Retinal pigment epithelial cell (primary cell): ENCODE measurements around the gene CCDC13.

Source experiments
- DNase-seq: peaks from one replicate; pipeline ENCODE4 v3.0.0-alpha.2; 2010; ENCODE audit warnings: low read depth
- H3K4me3 ChIP-seq: 2 replicates; pipeline ENCODE4 v1.5.1; 2011; ENCODE audit warnings: mild to moderate bottlenecking, low read length, control low read depth, moderate library complexity
- TF ChIP-seq, protein P1 (sequence below): conservative IDR thresholded peaks from 2 replicates; pipeline ENCODE4 v1.5.1; 2011; ENCODE audit warnings: low read depth, low read length, control low read depth, inconsistent platforms

Gene CCDC13

GRCh38 chr3:42741796-42742195, 31.3 kb downstream of the CCDC13 start:
- TF ChIP-seq, protein P1, sequence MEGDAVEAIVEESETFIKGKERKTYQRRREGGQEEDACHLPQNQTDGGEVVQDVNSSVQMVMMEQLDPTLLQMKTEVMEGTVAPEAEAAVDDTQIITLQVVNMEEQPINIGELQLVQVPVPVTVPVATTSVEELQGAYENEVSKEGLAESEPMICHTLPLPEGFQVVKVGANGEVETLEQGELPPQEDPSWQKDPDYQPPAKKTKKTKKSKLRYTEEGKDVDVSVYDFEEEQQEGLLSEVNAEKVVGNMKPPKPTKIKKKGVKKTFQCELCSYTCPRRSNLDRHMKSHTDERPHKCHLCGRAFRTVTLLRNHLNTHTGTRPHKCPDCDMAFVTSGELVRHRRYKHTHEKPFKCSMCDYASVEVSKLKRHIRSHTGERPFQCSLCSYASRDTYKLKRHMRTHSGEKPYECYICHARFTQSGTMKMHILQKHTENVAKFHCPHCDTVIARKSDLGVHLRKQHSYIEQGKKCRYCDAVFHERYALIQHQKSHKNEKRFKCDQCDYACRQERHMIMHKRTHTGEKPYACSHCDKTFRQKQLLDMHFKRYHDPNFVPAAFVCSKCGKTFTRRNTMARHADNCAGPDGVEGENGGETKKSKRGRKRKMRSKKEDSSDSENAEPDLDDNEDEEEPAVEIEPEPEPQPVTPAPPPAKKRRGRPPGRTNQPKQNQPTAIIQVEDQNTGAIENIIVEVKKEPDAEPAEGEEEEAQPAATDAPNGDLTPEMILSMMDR: no peak
- no peak for DNase-seq

DNA sequence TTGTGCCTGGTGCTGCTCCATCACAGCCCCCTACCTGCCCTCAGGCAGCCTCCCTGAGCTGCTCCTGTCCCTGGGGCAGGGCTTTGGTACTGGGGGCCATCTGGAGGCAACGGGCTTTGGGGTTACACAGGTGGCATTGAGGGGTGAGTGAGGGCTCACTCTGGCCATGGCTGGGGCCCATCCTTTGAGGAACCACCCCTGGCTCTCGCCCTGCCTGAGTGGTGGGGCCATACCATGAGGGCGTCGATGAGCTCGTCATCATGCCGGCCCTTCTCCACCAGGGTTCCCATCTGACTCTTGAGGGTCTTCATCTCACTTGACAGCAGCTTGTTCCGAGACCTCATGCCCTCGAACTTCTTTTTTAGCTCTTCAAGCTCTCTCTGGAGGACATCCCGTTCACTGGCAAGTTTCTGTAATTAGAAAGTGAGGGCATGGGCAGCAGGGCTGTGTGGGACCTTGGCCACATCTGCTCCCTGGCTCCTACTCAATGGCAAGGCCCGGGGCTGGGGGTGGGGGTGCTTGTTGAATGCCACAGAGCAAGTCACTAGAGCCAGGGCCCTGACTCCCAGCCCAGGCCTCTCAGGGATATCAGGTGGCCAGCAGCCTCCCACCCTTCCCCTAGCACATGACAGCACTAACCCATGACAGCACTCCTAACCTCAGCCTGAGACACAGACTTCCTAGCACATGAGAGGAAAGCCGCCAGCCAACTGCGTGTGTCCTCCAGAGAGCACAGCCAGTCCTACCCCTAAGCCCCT, 33.5 kb downstream of the CCDC13 start:
- TF ChIP-seq, protein P1: no peak
- DNase-seq: peak; percentile 74
- no peak overlapping the region for H3K4me3 ChIP-seq

More at GRCh38 chr3:42741796-42742195, 31.3 kb downstream of the CCDC13 start:
- no peak overlapping the region for H3K4me3 ChIP-seq

DNA sequence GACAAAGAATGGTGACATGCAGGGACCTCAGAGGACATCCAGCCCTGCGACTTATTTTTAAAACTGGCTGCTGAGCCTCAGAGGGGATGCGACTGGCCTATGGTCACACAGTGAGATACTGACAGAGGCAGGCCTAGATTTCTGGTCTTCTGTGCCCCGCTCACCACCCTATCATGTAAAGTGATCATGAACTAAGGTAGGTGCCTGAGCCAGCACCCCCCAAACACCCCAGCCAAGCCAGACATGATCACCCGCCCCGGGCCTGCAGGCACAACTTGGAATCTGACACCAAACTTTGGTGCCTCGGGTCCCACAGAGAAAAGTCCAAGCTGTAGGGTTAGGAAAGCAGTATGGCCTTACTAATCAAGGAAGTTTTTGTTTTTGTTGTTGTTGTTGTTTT, 36.5 kb downstream of the CCDC13 start:
- TF ChIP-seq, protein P1: no peak
- no peak overlapping the region for H3K4me3 ChIP-seq
- DNase-seq: no peak

- H3K4me3 ChIP-seq: no peak overlapping the region
- no peak for DNase-seq
- TF ChIP-seq, protein P1: no peak
These were observed 37.0 kb downstream of the CCDC13 start for GRCh38 chr3:42736081-42736480.

DNA sequence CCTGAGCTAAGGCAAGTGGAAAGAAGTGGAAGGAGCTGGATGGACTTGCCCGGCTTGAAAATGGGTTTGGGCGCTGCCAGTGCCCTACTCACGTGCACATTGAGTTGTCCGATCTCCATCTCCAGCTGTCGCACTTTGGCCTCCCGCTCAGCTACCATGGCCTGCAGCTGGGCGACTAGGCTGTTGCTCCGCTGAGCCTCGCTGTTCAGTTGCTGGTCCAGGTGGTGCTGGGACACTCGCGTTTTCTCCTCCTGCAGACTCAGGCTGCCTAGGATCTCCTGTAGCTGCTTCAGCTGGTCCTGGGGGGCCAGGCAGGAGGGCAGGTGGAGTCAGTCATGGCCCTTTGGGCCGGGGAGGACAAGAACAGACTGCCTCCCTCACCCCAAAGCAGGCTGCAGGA, 37.4 kb downstream of the CCDC13 start:
- no peak overlapping the region for H3K4me3 ChIP-seq
- TF ChIP-seq, protein P1: no peak
- DNase-seq: no peak

DNA sequence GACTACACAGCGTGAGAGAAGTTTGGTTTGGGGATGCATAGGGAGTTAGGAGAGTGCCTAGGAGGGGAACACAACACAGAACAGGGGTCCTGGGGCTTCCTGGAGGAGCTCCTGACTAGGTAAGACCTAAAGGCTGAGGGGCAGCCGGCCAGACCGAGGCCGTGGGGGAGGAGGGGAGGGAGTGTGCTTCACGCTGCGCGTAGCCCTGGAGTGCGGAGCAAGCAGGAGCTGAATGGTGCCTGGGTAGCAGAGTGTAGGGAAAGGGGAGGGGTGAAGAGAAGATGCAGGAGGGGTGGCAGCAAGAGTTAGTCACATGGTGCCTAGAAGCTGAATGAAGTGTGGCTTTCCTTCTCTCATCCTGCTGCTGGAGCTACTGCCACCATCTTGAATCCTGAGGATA, 38.0 kb downstream of the CCDC13 start:
- DNase-seq: no peak
- TF ChIP-seq, protein P1: no peak
- H3K4me3 ChIP-seq: no peak overlapping the region

- TF ChIP-seq, protein P1: no peak
- DNase-seq: no peak
- no peak overlapping the region for H3K4me3 ChIP-seq
These were observed 38.7 kb downstream of the CCDC13 start for GRCh38 chr3:42734263-42734860.
